Activated gamma-delta T cell (primary cell): ENCODE data around the gene ANO2.

Experiments used
- DNase-seq: peaks from one replicate; lab custom pipeline; 2025; lab: John Stamatoyannopoulos, UW

Gene ANO2

GRCh38 chr12:5581019-5581418, 364.0 kb downstream of the ANO2 start:
- DNase-seq = no peak

GRCh38 chr12:5578775-5579174, 366.3 kb downstream of the ANO2 start:
- no peak for DNase-seq

GRCh38 chr12:5577741-5578140, 367.3 kb downstream of the ANO2 start:
- no peak for DNase-seq

- DNase-seq = no peak
Observed at GRCh38 chr12:5577211-5577612, 367.8 kb downstream of the ANO2 start.

DNA sequence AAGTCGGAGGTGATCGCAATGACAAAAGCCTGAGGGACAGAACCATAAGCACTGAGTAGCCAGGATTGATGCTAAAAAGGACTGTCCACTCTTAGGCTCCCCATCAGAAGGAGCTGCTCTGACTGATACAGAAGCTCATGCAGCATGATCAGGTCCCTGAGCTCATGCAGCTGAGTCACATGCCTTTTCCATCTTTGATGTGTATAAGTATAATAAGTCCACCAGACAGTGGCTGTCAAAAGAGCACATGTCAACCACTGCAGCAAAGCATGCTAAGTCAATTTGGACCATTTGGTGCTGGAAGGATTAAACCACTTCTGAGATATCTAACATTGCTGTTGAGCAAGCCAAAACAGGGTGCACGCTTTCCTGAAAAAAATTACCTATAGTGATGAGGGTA, 369.1 kb downstream of the ANO2 start:
- no peak for DNase-seq

DNA sequence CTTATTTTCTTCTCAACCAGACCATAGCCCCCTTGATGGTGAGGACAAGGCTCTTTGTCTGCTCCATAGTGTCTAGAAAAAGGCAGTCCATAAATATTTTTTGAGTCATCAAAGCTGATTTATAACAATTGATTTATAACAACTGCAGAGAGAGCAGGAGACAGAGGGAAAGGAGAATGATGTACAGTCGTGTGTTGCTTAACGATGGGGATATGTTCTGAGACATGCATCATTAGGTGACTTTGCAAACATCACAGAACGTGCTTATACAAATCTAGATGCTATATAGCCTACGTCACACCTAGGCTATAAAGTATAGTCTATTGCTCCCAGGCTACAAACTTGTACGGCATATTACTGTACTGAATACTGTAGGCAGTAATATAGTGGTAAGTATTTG, 369.8 kb downstream of the ANO2 start:
- no peak for DNase-seq

- DNase-seq = no peak
Observed at GRCh38 chr12:5573390-5573789, 371.7 kb downstream of the ANO2 start.

- no peak for DNase-seq
Observed at GRCh38 chr12:5571115-5571514, 373.9 kb downstream of the ANO2 start.

GRCh38 chr12:5570416-5570815, 374.6 kb downstream of the ANO2 start:
- no peak for DNase-seq

- no peak for DNase-seq
Observed at GRCh38 chr12:5568325-5568981, 376.6 kb downstream of the ANO2 start.

- no peak for DNase-seq
Observed at GRCh38 chr12:5567016-5567725, 377.9 kb downstream of the ANO2 start.

DNA sequence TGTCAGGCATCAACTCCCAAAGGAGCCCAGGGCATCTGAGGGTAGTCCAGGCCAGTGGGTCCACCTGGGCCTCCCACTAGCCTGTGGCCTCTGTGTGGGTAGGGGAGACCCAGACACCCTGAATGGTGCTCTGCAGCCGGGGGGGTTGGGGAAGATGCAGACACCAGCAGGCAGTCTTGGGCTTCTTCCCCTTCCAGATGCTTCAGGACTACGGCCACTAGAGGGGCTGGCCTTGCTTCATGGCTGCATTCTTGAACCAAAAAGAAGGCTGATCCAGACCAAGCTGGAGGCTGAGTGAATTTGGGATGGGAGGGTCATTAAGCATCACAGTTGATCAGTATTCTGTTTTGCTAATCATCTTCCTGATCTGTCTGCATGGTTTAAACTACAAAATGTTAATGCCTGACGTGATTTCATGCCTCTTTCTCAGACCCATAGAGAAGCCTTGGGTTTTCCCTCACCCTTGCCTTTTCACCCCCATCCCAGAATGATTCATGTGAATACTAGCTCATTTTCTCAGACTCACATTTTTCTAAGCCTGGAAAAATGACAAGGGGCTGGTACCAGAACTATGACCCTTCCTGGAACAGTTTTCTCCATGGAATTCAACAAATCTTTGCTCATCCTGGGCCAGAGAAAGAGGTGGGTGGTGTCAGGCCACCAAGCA, 379.0 kb downstream of the ANO2 start:
- DNase-seq = no peak

DNA sequence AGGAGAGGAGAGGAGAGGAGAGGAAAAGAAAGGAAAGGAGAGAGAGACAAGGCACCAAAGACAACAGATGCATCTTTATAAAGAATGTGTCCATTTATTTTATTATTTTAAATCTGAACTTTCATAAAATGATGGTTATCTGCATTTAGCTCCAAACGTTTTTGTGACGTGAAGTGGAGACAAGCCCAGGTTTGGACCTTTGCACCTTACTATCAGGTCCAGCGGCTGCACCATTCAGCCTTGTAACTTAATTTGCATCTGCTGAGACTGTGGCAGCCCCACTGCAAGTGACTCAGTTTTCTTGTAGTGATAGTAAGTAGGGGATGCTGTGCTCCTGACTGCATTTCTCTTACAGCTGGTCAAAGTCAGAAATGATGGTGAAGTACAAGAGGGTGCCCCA, 382.5 kb downstream of the ANO2 start:
- DNase-seq = no peak

DNA sequence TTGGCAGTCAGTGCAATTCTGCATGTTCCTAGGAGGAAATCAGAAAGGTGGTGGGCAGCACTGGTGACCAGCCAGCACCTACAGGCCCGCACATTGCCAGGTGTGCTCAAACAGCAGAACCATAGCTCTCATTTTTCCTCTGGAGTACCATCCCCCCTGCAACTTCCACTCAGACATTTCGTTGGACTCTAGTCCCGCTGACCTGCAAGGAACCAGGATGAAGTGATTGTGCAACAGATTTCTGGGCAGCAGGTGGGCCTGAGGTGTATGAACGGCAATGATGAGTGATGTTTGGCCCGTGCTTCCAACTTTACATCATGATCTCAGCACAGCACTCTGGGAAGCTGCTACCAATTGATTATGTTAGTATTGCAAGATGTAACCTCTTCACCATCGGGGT, 383.2 kb downstream of the ANO2 start:
- DNase-seq = no peak

- DNase-seq = no peak
Observed at GRCh38 chr12:5561057-5561456, 384.0 kb downstream of the ANO2 start.

DNA sequence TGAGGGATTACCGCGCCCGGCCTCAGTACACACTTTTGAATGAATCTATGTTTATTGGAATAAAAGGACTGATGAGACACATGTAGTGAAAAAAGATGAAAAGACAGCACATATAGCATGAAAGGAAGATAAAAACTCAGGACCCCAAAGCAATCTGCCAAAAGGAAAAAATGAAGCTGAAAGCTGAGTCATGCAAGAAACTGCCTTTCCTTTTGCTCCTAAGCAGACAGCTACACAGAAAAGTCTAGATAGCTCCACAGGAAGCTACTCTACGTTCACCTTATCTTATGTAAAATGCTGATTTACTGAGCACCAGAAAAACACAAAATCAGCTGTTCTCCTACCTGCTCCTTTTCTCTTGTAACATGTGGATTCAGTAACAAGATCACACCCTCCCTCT, 384.8 kb downstream of the ANO2 start:
- no peak for DNase-seq

GRCh38 chr12:5557906-5558305, 387.2 kb downstream of the ANO2 start:
- DNase-seq = no peak

DNA sequence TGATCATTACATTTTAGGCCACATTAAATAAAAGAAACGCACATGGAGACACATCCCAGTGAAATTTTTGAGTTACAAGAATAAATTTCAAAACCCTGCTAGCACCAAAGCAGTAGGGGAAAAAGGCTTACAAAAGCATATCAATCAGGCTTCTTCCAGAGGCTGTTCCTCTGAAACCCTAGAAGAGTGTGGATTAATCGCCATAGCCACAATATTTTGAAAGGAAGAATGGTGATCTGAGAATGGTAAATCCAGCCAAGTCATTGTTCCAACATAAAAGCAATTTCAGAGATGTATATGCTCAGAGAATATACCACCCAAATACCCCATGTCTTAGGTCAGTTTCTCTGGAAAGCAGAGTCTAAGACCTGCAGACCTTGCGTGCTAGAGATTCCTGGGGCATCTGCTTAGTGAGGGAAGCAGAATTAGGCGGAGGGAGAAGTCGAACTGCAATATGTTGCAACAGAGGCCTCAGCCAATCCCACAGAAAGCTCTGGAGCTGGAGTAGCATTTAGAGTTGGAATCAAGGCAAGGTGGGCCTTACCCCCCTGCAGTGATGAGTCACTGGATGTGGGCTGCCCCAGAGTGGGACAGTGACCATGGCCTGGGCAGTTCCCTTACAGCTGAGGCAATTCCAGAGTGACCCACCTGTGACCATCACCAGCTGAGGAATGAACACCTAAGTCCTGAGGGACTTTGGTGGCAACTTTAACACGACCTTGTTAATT, 387.9 kb downstream of the ANO2 start:
- no peak for DNase-seq

GRCh38 chr12:5556033-5556614, 388.9 kb downstream of the ANO2 start:
- DNase-seq = no peak

- no peak for DNase-seq
Observed at GRCh38 chr12:5554711-5555110, 390.3 kb downstream of the ANO2 start.

DNA sequence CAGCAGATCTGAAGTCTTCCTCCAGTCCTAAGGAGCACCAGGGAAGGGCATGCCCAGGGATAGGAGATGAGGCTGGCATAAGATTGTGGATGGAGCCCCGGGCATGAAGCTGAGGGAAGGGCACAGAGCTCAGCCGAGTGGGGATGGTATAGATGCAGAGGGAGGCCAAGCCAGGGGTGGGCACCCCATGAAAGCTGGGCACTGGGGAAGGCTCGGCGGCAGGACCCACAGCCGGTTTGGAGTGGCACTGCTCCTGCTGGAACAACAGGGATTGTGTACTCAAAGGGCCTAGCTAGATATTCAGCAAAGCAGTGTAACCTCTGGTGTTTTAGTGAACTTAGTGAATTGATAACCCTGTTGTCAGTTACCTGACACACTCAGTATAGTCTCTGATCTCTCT, 396.0 kb downstream of the ANO2 start:
- no peak for DNase-seq
